ENCODE measurements around the gene MED12.

The MED12 gene

GRCh38 chrX:71118032-71118984 lies at the start of gene MED12:
MED12 (plus strand) TSS chrX:71118596; CDS start chrX:71118755, 159 bp downstream.
- peak; percentile 69 for DNase-seq (ENCODE audit: low spot score)

GRCh38 chrX:71070531-71070930 lies 47.9 kb upstream of the MED12 start:
- no peak for DNase-seq (ENCODE audit: low spot score)

- no peak for DNase-seq (ENCODE audit: low spot score)
Measured at GRCh38 chrX:71081330-71082123, 36.9 kb upstream of the MED12 start.

- no peak for DNase-seq (ENCODE audit: low spot score)
Measured at GRCh38 chrX:71082124-71082647, 36.2 kb upstream of the MED12 start.

- DNase-seq (ENCODE audit: low spot score) = no peak
Measured at GRCh38 chrX:71082822-71083221, 35.6 kb upstream of the MED12 start.

- DNase-seq (ENCODE audit: low spot score) = no peak
Measured at GRCh38 chrX:71085900-71086299, 32.5 kb upstream of the MED12 start.

- no peak for DNase-seq (ENCODE audit: low spot score)
Measured at GRCh38 chrX:71091263-71091662, 27.1 kb upstream of the MED12 start.

- no peak for DNase-seq (ENCODE audit: low spot score)
Measured at GRCh38 chrX:71095033-71095432, 23.4 kb upstream of the MED12 start.

- peak; percentile 92 for DNase-seq (ENCODE audit: low spot score)
Measured at GRCh38 chrX:71095555-71095980, 22.8 kb upstream of the MED12 start, which contains the start of gene FOXO4. FOXO4 (plus strand) TSS chrX:71095851; CDS start chrX:71096529, 678 bp downstream.

- DNase-seq (ENCODE audit: low spot score) = peak; percentile 72
Measured at GRCh38 chrX:71095981-71096759, 22.2 kb upstream of the MED12 start.

GRCh38 chrX:71096760-71097032 lies 21.7 kb upstream of the MED12 start:
- DNase-seq (ENCODE audit: low spot score) = peak; percentile 44

GRCh38 chrX:71098302-71098701 lies 20.1 kb upstream of the MED12 start:
- peak; percentile 87 for DNase-seq (ENCODE audit: low spot score)

- no peak for DNase-seq (ENCODE audit: low spot score)
Measured at GRCh38 chrX:71098951-71099506, 19.4 kb upstream of the MED12 start.

- DNase-seq (ENCODE audit: low spot score) = no peak
Measured at GRCh38 chrX:71099736-71100135, 18.7 kb upstream of the MED12 start.

GRCh38 chrX:71100581-71101505 lies 17.6 kb upstream of the MED12 start:
- DNase-seq (ENCODE audit: low spot score) = no peak

- DNase-seq (ENCODE audit: low spot score) = no peak
Measured at GRCh38 chrX:71102292-71102691, 16.1 kb upstream of the MED12 start.

- DNase-seq (ENCODE audit: low spot score) = no peak
Measured at GRCh38 chrX:71103110-71103983, 15.0 kb upstream of the MED12 start.

GRCh38 chrX:71105628-71106027 lies 12.8 kb upstream of the MED12 start:
- no peak for DNase-seq (ENCODE audit: low spot score)

- peak; percentile 48 for DNase-seq (ENCODE audit: low spot score)
Measured at GRCh38 chrX:71106427-71106826, 12.0 kb upstream of the MED12 start, which contains the start of gene CXorf65. CXorf65 (minus strand) TSS chrX:71106740; CDS start chrX:71106556, 184 bp downstream.

Measured in hematopoietic multipotent progenitor cell treated with erythropoietin and hydrocortisone succinate and interleukin-3 and kit ligand, for 17 days (in vitro differentiated cells).